ENCODE measurements around the gene LMAN2. TPM values are rescaled to one million over a fixed set of nuclear protein-coding genes. Genes with fewer than 3 reads are reported as not detected.

Gene LMAN2
- total and polyA plus RNA-seq, 8 donors, result 73.5 to 621 (median 117) TPM

- peak overlapping the region; percentile 42 to 83 (median 63) for H3K27ac ChIP-seq
- peak overlapping the region; percentile 37 to 61 (median 52) for H3K4me3 ChIP-seq
- WGBS, 5 donors, result 13 to 28% (median 25%) methylated on average over 2 to 5 of the region's 5 CpGs
- TF ChIP-seq, protein P1, sequence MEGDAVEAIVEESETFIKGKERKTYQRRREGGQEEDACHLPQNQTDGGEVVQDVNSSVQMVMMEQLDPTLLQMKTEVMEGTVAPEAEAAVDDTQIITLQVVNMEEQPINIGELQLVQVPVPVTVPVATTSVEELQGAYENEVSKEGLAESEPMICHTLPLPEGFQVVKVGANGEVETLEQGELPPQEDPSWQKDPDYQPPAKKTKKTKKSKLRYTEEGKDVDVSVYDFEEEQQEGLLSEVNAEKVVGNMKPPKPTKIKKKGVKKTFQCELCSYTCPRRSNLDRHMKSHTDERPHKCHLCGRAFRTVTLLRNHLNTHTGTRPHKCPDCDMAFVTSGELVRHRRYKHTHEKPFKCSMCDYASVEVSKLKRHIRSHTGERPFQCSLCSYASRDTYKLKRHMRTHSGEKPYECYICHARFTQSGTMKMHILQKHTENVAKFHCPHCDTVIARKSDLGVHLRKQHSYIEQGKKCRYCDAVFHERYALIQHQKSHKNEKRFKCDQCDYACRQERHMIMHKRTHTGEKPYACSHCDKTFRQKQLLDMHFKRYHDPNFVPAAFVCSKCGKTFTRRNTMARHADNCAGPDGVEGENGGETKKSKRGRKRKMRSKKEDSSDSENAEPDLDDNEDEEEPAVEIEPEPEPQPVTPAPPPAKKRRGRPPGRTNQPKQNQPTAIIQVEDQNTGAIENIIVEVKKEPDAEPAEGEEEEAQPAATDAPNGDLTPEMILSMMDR (IDR thresholded peaks at IDR 0.05), result no peak
- TF ChIP-seq POLR2A (IDR thresholded peaks at IDR 0.05), result no peak
- no peak for TF ChIP-seq EP300 (IDR thresholded peaks at IDR 0.05)
- no peak for TF ChIP-seq POLR2AphosphoS5 (IDR thresholded peaks at IDR 0.05)
- H3K27me3 ChIP-seq, result no peaks in the 10 kb centered on the region
- H3K9me3 ChIP-seq, result no peaks in the 10 kb centered on the region
- peaks cover 11 to 73% (median 45%) of the 10 kb centered on the region in 4 donors for H3K4me1 ChIP-seq
- intact Hi-C loops (cut with DNase I; ENCODE audit: low total_unique reads), result no loop called here
- no peaks in the 10 kb centered on the region for H3K36me3 ChIP-seq
- no peak for DNase-seq
These were observed 6.9 kb upstream of the LMAN2 start for GRCh38 chr5:177358370-177358819.

DNA sequence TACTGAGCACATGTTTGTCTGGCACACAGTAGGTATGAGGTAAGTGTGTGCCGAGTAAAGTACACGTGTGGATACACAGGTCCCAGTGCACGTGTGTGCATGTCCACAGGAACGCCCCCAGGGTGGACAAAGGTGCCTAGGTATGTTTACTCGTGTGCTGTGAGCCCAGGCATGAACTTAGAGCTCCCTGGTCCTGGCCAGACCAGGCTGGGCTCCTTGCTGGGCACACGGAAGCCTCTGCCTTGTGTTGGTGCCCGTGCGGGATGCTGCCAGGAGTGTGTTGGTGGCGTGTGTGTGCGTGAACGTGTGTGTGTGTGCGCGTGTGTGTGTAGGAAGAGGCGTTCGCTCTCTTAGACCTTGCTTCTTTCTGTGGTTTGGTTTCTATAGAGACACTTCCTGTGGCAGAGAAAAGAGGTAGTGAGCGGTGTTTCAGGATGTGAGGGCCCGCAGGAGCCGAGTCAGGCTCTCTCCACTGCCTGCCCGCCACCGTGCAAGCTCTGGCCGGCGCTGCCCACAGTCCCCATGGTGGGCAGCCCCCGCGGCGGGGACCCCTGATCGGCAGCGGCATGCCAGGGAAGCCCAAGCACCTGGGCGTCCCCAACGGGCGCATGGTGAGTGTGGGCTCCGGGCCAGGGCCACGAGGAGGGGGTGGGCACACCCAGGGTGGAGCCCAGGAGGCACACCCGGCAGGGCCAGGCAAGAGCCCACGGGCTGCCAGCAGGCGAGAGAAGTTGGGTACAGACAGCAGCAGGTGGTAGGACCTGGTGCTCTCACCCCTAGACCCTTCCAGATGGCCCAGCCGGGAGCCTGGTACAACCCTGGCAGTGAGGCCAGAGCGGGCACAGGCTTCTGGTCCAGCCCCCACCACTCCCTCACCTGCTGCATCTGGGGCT lies 6.2 kb upstream of the LMAN2 start, which contains the start of gene RGS14:
TSS of gene RGS14 (plus strand) at position 466 of the 893 bp plus-strand sequence. CDS start at position 567, 101 bp downstream.
- DNase-seq, result peak; percentile 45 to 83

GRCh38 chr5:177357146-177357458 lies 5.6 kb upstream of the LMAN2 start:
- Histone ChIP-seq H3K4me3 (peak overlapping the region in 1 of 4 donors; percentile 61), H3K4me1 (peaks cover 3 to 68% (median 34%) of the 10 kb centered on the region in 4 donors), H3K9me3 (no peaks in the 10 kb centered on the region), H3K36me3 (no peaks in the 10 kb centered on the region), H3K27ac (peak overlapping the region in 3 of 5 donors; percentile 44 to 83 (median 80)), H3K27me3 (no peaks in the 10 kb centered on the region)
- intact Hi-C loops (cut with DNase I; ENCODE audit: low total_unique reads), result no loop called here
- no peak for TF ChIP-seq POLR2AphosphoS5 (IDR thresholded peaks at IDR 0.05)
- no peak for TF ChIP-seq EP300 (IDR thresholded peaks at IDR 0.05)
- TF ChIP-seq, protein P1 (IDR thresholded peaks at IDR 0.05), result no peak
- no peak for TF ChIP-seq POLR2A (IDR thresholded peaks at IDR 0.05)
- 75 to 87% (median 80%) methylated on average over 5 of the region's 5 CpGs for WGBS, 5 donors
- DNase-seq, result no peak

More for the DNA sequence above, 6.2 kb upstream of the LMAN2 start, which contains the start of gene RGS14:
- intact Hi-C loops (cut with DNase I; ENCODE audit: low total_unique reads), result no loop called here
- 14 to 25% (median 22%) methylated on average over 22 to 37 of the region's 37 CpGs for WGBS, 5 donors
- TF ChIP-seq POLR2A (IDR thresholded peaks at IDR 0.05) (no peak), POLR2AphosphoS5 (IDR thresholded peaks at IDR 0.05) (no peak), EP300 (IDR thresholded peaks at IDR 0.05) (no peak)
- TF ChIP-seq, protein P1 (IDR thresholded peaks at IDR 0.05), result no peak
- Histone ChIP-seq H3K9me3 (no peaks in the 10 kb centered on the region), H3K27me3 (no peaks in the 10 kb centered on the region), H3K4me1 (peaks cover 6 to 68% (median 38%) of the 10 kb centered on the region in 4 donors), H3K4me3 (peak within 1 kb of the TSS; percentile 37 to 61 (median 52)), H3K27ac (peak within 1 kb of the TSS; percentile 42 to 83 (median 63)), H3K36me3 (no peaks in the 10 kb centered on the region)

DNA sequence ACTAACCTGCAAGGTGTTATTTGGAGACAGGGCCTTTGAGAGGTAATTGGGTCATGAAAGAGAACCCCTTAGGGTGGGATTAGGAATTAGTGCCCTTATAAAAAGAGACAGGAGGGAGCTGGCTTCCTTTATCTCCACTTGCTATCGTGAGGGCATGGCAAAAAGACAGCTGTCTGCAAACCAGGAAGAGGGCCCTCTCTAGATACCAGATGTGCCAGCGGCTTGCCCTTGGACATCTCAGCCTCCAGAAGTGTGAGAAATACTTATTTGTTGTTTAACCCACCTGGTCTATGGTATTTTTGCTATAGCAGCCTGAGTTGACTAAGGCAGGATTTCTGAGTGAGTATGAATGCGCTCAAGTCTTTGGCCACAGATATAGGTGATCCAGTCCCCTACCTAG lies 5.3 kb upstream of the LMAN2 start:
- no peaks in the 10 kb centered on the region for H3K36me3 ChIP-seq
- TF ChIP-seq POLR2A (IDR thresholded peaks at IDR 0.05) (no peak), EP300 (IDR thresholded peaks at IDR 0.05) (no peak), POLR2AphosphoS5 (IDR thresholded peaks at IDR 0.05) (no peak)
- TF ChIP-seq, protein P1 (IDR thresholded peaks at IDR 0.05), result no peak
- no peaks in the 10 kb centered on the region for H3K9me3 ChIP-seq
- H3K4me3 ChIP-seq, result no peak overlapping the region
- no peaks in the 10 kb centered on the region for H3K27me3 ChIP-seq
- WGBS, 5 donors, result 61 to 72% (median 69%) methylated on average over 3 of the region's 3 CpGs
- intact Hi-C loops (cut with DNase I; ENCODE audit: low total_unique reads), result no loop called here
- no peak for DNase-seq
- peaks cover 4 to 68% (median 31%) of the 10 kb centered on the region in 4 donors for H3K4me1 ChIP-seq
- no peak overlapping the region for H3K27ac ChIP-seq
